NCI-H345 (cell line): ENCODE results near the gene KSR2.

Experiments
- DNase-seq: peaks from one replicate; lab custom pipeline; 2025; lab: John Stamatoyannopoulos, UW

Gene KSR2

GRCh38 chr12:117607778-117608177, 361.0 kb downstream of the KSR2 start:
- no peak for DNase-seq

GRCh38 chr12:117606945-117607344, 361.8 kb downstream of the KSR2 start:
- no peak for DNase-seq

- DNase-seq: no peak
These were observed 362.8 kb downstream of the KSR2 start for GRCh38 chr12:117606024-117606423.

GRCh38 chr12:117603316-117604113, 365.3 kb downstream of the KSR2 start:
- no peak for DNase-seq

GRCh38 chr12:117599849-117600248, 368.9 kb downstream of the KSR2 start:
- DNase-seq: no peak

- DNase-seq: peak; percentile 81
These were observed 371.8 kb downstream of the KSR2 start for GRCh38 chr12:117596968-117597367.

- no peak for DNase-seq
These were observed 373.0 kb downstream of the KSR2 start for GRCh38 chr12:117595751-117596150.

GRCh38 chr12:117594481-117594880, 374.3 kb downstream of the KSR2 start:
- DNase-seq: no peak

GRCh38 chr12:117593815-117594400, 374.9 kb downstream of the KSR2 start:
- DNase-seq: no peak

GRCh38 chr12:117592588-117593305, 376.0 kb downstream of the KSR2 start:
- no peak for DNase-seq

- DNase-seq: no peak
These were observed 377.8 kb downstream of the KSR2 start for GRCh38 chr12:117590999-117591398.

GRCh38 chr12:117590386-117590785, 378.4 kb downstream of the KSR2 start:
- no peak for DNase-seq

GRCh38 chr12:117589021-117589420, 379.8 kb downstream of the KSR2 start:
- no peak for DNase-seq

- peak; percentile 68 for DNase-seq
These were observed 381.0 kb downstream of the KSR2 start for GRCh38 chr12:117587631-117588287.

GRCh38 chr12:117583677-117584225, 385.0 kb downstream of the KSR2 start:
- peak; percentile 63 for DNase-seq

- DNase-seq: no peak
These were observed 385.7 kb downstream of the KSR2 start for GRCh38 chr12:117583092-117583491.

- no peak for DNase-seq
These were observed 386.5 kb downstream of the KSR2 start for GRCh38 chr12:117582135-117582784.

GRCh38 chr12:117580718-117581062, 388.1 kb downstream of the KSR2 start:
- no peak for DNase-seq

GRCh38 chr12:117580015-117580717, 388.6 kb downstream of the KSR2 start:
- no peak for DNase-seq

GRCh38 chr12:117577122-117577657, 391.6 kb downstream of the KSR2 start:
- no peak for DNase-seq

- no peak for DNase-seq
These were observed 392.7 kb downstream of the KSR2 start for GRCh38 chr12:117576053-117576452.
